GM20000 (cell line): Measurements from ENCODE around the gene ADAMTSL5.
"Not testable (repeated sequence)": the region's sequence is repeated elsewhere in the genome, so short reads cannot be mapped to it uniquely, and the experiment has no call there.

ENCODE experiments used
- DNase-seq: peaks from one replicate; pipeline ENCODE4 v3.0.0; 2012; ENCODE audit warnings: low spot score
- CTCF ChIP-seq: IDR thresholded peaks from 2 replicates; pipeline ENCODE4 v1.5.1; 2012; ENCODE audit warnings: mild to moderate bottlenecking, control low read depth; ENCODE audit errors: extremely low read depth, missing control alignments

Gene ADAMTSL5

GRCh38 chr19:1534972-1535371 is 22.2 kb upstream of the ADAMTSL5 start:
- TF ChIP-seq CTCF: no peak
- DNase-seq: no peak

DNA sequence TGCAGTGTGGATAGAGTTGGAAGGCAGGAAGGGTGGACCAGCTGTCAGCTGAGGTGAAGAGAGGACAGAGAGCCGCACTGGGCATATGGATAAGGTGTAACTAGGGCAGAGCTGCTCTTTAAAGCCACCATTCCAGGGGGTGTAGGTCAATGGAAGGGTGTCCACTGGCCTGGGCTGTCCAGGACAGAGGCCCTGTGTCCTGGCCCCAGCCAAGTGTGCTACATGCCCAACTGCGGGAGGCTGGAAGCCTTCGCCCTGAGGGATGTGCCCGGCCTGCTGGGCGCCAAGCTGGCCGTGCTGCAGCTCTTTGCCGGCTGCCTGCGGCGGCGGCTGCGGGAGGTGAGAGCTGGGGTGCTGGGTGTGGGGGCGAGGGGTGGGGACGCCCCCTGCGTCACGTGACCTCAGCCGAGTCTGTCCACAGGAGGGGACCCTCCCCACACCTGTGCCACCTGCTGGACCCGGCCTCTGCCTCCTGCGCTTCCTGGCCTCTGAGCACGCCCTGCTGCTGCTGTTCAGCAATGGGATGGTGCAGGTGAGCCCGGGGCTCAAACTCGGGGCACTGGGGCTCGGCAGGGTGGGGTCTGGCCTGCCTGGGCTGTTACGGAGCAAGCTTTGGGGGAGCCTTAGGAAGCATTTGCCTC is 20.8 kb upstream of the ADAMTSL5 start:
- TF ChIP-seq CTCF: no peak
- no peak for DNase-seq

- TF ChIP-seq CTCF: no peak
- no peak for DNase-seq
These were observed 19.2 kb upstream of the ADAMTSL5 start for GRCh38 chr19:1532003-1532402.

GRCh38 chr19:1531587-1531986 is 18.8 kb upstream of the ADAMTSL5 start:
- no peak for DNase-seq
- TF ChIP-seq CTCF: no peak

GRCh38 chr19:1530856-1531255 is 18.0 kb upstream of the ADAMTSL5 start:
- DNase-seq: not testable (repeated sequence)

DNA sequence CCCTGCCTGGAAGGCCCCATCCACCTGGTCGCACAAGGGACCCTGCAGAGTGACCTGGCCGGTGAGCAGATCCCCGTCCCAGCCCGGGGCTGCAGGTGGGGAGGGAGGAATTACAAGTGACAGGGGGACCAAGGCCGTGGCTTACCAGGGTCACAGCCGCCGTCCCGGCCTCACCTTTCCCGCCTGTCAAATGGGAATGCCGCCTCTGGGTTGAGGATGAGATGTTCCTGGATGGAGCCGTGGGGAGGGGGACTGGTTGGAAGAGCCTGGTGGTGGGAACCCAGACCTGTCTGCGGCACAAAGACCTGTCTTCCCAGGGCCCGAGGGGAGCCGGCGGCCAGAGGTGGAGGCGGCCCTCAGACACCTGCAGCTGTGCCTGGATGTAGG is 16.6 kb upstream of the ADAMTSL5 start:
- TF ChIP-seq CTCF: no peak
- no peak for DNase-seq

DNA sequence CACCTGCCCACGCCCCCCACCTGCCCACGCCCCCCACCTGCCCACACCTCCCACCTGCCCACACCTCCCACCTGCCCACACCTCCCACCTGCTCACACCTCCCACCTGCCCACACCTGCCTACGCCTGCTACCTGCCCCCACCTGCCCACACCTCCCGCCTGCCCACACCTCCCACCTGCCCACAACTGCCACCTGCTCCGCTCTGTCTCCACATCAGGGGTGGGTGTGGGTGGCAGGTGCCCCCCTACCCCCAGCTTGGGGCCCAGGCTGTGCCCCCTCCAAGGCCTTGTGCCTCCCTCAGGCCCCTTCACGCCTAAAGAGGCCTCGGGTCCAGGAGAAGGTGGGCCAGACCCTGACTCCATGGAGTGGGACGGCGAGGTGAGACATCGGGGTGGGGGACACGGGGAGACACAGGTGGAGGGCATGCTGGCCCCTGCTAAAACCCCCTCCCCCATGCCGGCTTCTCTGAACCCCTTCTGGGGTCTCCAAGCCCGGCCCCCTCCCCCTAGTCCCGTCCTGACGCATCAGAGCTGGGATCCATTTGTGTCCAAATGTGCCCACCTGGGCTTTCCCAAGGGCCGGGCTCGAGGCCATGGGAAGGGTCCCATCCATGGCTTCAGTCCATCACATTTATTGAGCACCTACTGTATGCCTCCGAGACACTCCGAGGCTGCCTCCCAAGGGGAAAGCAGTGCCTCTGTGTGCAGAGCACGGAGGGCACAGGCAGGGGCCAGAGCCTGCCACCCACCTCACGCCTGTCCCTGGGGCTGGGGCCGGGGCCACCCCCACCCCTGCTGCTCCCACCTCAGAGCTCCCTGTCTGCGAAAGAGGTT is 16.0 kb upstream of the ADAMTSL5 start:
- TF ChIP-seq CTCF: no peak
- DNase-seq: no peak
